Neural cell (in vitro differentiated cells): ENCODE results near the gene FRMD1.

Experiments used
- EP300 ChIP-seq: fragments of 450-650 bp; conservative IDR thresholded peaks from 2 replicates; pipeline ENCODE4 v1.6.1; 2014; ENCODE audit warnings: antibody characterized with exemption, mild to moderate bottlenecking, moderate library complexity; ENCODE audit not compliant: poor library complexity, severe bottlenecking
- EZH2 ChIP-seq: fragments of 200-600, 300-800 bp; shearing (Covaris generic), sonication (generic); IDR thresholded peaks from 2 replicates; pipeline ENCODE4 v1.6.1; 2014; ENCODE audit warnings: antibody characterized with exemption, low read length, borderline replicate concordance, mild to moderate bottlenecking; ENCODE audit not compliant: insufficient read depth, poor library complexity, severe bottlenecking
- POLR2AphosphoS5 ChIP-seq: IDR thresholded peaks from 2 replicates; pipeline ENCODE4 v1.6.1; 2012
- TF ChIP-seq, protein P1 (sequence below): fragments of 450-650 bp; IDR thresholded peaks from 2 replicates; pipeline ENCODE4 v1.5.1; 2014; ENCODE audit warnings: antibody characterized with exemption, mild to moderate bottlenecking, moderate library complexity; ENCODE audit not compliant: poor library complexity, severe bottlenecking
- TF ChIP-seq, protein P2 (sequence below): IDR thresholded peaks from 2 replicates; pipeline ENCODE4 v1.6.1; 2012; ENCODE audit warnings: borderline replicate concordance

DNA sequence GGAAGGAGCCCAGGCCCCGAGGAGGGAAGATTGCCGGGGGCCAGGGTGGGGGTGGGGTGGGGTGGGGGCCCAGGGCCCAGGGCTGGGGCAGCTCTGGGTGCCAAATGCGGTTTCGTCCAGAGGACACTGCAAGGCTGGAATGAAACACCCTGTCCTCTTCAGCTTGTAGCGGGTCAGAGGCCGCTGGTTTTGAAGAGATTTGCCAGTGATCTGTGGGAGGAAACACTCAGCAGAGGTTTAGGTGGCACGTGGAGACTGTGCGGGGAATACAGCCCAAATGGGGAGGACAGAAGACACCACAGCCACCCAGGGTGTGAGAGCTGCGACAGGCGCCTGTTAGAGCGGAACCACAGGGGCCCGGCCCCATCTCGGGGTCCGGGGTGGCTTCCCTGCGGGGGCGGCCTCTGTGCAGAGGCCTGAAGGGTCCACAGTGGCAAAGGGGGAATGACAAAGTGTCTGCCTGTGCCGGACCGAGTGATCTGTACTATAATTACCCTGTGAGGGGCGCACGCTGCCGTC is 29.2 kb downstream of the FRMD1 start:
- TF ChIP-seq, protein P1, sequence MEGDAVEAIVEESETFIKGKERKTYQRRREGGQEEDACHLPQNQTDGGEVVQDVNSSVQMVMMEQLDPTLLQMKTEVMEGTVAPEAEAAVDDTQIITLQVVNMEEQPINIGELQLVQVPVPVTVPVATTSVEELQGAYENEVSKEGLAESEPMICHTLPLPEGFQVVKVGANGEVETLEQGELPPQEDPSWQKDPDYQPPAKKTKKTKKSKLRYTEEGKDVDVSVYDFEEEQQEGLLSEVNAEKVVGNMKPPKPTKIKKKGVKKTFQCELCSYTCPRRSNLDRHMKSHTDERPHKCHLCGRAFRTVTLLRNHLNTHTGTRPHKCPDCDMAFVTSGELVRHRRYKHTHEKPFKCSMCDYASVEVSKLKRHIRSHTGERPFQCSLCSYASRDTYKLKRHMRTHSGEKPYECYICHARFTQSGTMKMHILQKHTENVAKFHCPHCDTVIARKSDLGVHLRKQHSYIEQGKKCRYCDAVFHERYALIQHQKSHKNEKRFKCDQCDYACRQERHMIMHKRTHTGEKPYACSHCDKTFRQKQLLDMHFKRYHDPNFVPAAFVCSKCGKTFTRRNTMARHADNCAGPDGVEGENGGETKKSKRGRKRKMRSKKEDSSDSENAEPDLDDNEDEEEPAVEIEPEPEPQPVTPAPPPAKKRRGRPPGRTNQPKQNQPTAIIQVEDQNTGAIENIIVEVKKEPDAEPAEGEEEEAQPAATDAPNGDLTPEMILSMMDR: no peak
- TF ChIP-seq EP300 (no peak), EZH2 (no peak), POLR2AphosphoS5 (no peak)
- TF ChIP-seq, protein P2, sequence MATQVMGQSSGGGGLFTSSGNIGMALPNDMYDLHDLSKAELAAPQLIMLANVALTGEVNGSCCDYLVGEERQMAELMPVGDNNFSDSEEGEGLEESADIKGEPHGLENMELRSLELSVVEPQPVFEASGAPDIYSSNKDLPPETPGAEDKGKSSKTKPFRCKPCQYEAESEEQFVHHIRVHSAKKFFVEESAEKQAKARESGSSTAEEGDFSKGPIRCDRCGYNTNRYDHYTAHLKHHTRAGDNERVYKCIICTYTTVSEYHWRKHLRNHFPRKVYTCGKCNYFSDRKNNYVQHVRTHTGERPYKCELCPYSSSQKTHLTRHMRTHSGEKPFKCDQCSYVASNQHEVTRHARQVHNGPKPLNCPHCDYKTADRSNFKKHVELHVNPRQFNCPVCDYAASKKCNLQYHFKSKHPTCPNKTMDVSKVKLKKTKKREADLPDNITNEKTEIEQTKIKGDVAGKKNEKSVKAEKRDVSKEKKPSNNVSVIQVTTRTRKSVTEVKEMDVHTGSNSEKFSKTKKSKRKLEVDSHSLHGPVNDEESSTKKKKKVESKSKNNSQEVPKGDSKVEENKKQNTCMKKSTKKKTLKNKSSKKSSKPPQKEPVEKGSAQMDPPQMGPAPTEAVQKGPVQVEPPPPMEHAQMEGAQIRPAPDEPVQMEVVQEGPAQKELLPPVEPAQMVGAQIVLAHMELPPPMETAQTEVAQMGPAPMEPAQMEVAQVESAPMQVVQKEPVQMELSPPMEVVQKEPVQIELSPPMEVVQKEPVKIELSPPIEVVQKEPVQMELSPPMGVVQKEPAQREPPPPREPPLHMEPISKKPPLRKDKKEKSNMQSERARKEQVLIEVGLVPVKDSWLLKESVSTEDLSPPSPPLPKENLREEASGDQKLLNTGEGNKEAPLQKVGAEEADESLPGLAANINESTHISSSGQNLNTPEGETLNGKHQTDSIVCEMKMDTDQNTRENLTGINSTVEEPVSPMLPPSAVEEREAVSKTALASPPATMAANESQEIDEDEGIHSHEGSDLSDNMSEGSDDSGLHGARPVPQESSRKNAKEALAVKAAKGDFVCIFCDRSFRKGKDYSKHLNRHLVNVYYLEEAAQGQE: no peak
